Body of pancreas (tissue), 4 donors: ENCODE data around the gene POLR1C.

Experiments used
- POLR2A ChIP-seq, 3 donors: fragments of 450-650 bp; IDR thresholded peaks; one replicate each; pipeline ENCODE4 v1.6.1; 2016; ENCODE audit warnings: antibody characterized with exemption in 3 of 3, mild to moderate bottlenecking in 2 of 3
- TF ChIP-seq, protein P1 (sequence below), 7 experiments: fragments of 450-650 bp in 4 of 7; fragments of 200-600 bp in 3 of 7; sonication (generic) in 3 of 7; IDR thresholded peaks; one replicate each; pipeline ENCODE4 v1.5.1; 2016 to 2019; ENCODE audit warnings: antibody characterized with exemption in 7 of 7

GRCh38 chr6:43544461-43544860 lies 27.6 kb downstream of the POLR1C start:
- TF ChIP-seq, protein P1, sequence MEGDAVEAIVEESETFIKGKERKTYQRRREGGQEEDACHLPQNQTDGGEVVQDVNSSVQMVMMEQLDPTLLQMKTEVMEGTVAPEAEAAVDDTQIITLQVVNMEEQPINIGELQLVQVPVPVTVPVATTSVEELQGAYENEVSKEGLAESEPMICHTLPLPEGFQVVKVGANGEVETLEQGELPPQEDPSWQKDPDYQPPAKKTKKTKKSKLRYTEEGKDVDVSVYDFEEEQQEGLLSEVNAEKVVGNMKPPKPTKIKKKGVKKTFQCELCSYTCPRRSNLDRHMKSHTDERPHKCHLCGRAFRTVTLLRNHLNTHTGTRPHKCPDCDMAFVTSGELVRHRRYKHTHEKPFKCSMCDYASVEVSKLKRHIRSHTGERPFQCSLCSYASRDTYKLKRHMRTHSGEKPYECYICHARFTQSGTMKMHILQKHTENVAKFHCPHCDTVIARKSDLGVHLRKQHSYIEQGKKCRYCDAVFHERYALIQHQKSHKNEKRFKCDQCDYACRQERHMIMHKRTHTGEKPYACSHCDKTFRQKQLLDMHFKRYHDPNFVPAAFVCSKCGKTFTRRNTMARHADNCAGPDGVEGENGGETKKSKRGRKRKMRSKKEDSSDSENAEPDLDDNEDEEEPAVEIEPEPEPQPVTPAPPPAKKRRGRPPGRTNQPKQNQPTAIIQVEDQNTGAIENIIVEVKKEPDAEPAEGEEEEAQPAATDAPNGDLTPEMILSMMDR (IDR thresholded peaks at IDR 0.05): no peak
- no peak for TF ChIP-seq POLR2A (IDR thresholded peaks at IDR 0.05)
